Spleen (tissue), 11 donors: ENCODE results near the gene PLA2G4E. TPM values are rescaled to one million over a fixed set of nuclear protein-coding genes. Genes with fewer than 3 reads are reported as not detected.

ENCODE experiments used
- DNase-seq: peaks from one replicate; pipeline ENCODE4 v3.0.0-alpha.2; 2020
- H3K27ac ChIP-seq, 8 donors: fragments of 200-600 bp; sonication (generic) in 7 of 8; 1 replicate in 4 of 8; 2 replicates in 4 of 8; pipeline versions ENCODE4 v1.5.0 to v1.8.0; 2016 to 2021; ENCODE audit warnings: inconsistent platforms in 4 of 8, mild to moderate bottlenecking in 4 of 8, moderate library complexity in 1 of 8
- H3K27me3 ChIP-seq, 7 donors: fragments of 200-600 bp; sonication (generic) in 6 of 7; replicated peaks in 1 of 7; 1 replicate in 4 of 7; 2 replicates in 3 of 7; pipeline versions ENCODE4 v1.5.0 to v1.8.0; 2016 to 2021; ENCODE audit warnings: inconsistent platforms in 3 of 7, mild to moderate bottlenecking in 1 of 7
- H3K36me3 ChIP-seq, 6 donors: fragments of 200-600 bp; sonication (generic) in 5 of 6; 1 replicate in 4 of 6; 2 replicates in 2 of 6; pipeline versions ENCODE4 v1.5.0 to v1.8.0; 2016 to 2021; ENCODE audit warnings: inconsistent platforms in 2 of 6
- H3K4me1 ChIP-seq, 6 donors: fragments of 200-600 bp; sonication (generic) in 5 of 6; 1 replicate in 3 of 6; 2 replicates in 3 of 6; pipeline versions ENCODE4 v1.5.0 to v1.8.0; 2016 to 2021; ENCODE audit warnings: inconsistent platforms in 3 of 6
- H3K4me3 ChIP-seq, 8 donors: fragments of 200-600 bp; sonication (generic) in 7 of 8; 1 replicate in 4 of 8; 2 replicates in 4 of 8; pipeline versions ENCODE4 v1.5.0 to v1.8.0; 2016 to 2021; ENCODE audit warnings: inconsistent platforms in 4 of 8, mild to moderate bottlenecking in 4 of 8, moderate library complexity in 2 of 8
- H3K9me3 ChIP-seq, 8 donors: fragments of 200-600 bp; sonication (generic) in 7 of 8; 1 replicate in 4 of 8; 2 replicates in 4 of 8; pipeline versions ENCODE4 v1.5.0 to v1.8.0; 2016 to 2021; ENCODE audit warnings: inconsistent platforms in 4 of 8
- POLR2A ChIP-seq, 3 donors: fragments of 450-650 bp; IDR thresholded peaks; one replicate each; pipeline ENCODE4 v1.5.1; 2017; ENCODE audit warnings: antibody characterized with exemption in 3 of 3, mild to moderate bottlenecking in 1 of 3
- POLR2AphosphoS5 ChIP-seq, 3 donors: sonication (generic); formaldehyde crosslinking; IDR thresholded peaks; one replicate each; pipeline ENCODE4 v1.5.1; 2017; ENCODE audit warnings: antibody characterized with exemption in 3 of 3
- WGBS, 5 donors: extraction: QIAGEN DNeasy Blood & Tissue Kit in 3 of 5; methylation state at CpG; one replicate each; pipeline versions ENCODE4 v1.1.5 to v1.1.7; 2013 to 2018; 5-methylcytosine and 5-hydroxymethylcytosine counted together
- intact Hi-C: fragments of 100-400 bp; cut with DNase I; formaldehyde crosslinking; loops from one replicate; pipeline ENCODE4 v1.15.0; 2023; ENCODE audit warnings: low total_unique reads
- polyA plus RNA-seq, 3 donors: library from polyadenylated mRNA; stranded (reverse); fragments of 200-250 nt; gene quantifications; one replicate each; pipeline ENCODE4 v1.2.1, GENCODE V29; 2013
- total RNA-seq, 7 donors: library from RNA; depleted of rRNA in 3 of 7; stranded (reverse); fragments of >200 nt in 3 of 7; fragmentation: NEBNext Ultra II Directional in 4 of 7; extraction: Animal tissue kit (Norgen Biotek cat#: 25700) in 4 of 7; gene quantifications; one replicate each; pipeline versions ENCODE4 v1.1.0 to v1.2.1, GENCODE V29; 2016 to 2021
- TF ChIP-seq, protein P1 (sequence below), 11 experiments: fragments of 200-600 bp in 7 of 11; fragments of 450-650 bp in 4 of 11; sonication (generic) in 4 of 11; IDR thresholded peaks in 8 of 11; conservative IDR thresholded peaks in 3 of 11; 1 replicate in 7 of 11; 2 replicates in 4 of 11; pipeline versions ENCODE4 v1.4.0 to v1.8.0; 2016 to 2021; ENCODE audit warnings: antibody characterized with exemption in 11 of 11, inconsistent platforms in 4 of 11, mild to moderate bottlenecking in 1 of 11
- donor health status: healthy with polysubstance abuse.
- donor health status: DM: no; HTN: no; CAD: no; lungs with moderate emphysema.
- donor health status: DM: no; HTN: no; CAD: no.
- donor health status: Bipolar disorder and iron deficiency.
- donor health status: healthy.
- donor health status: DM: no; HTN: no; CAD: no.
- donor health status: DM: yes; HTN: yes; CAD: no.

Gene PLA2G4E
- total and polyA plus RNA-seq, 10 donors: not detected

DNA sequence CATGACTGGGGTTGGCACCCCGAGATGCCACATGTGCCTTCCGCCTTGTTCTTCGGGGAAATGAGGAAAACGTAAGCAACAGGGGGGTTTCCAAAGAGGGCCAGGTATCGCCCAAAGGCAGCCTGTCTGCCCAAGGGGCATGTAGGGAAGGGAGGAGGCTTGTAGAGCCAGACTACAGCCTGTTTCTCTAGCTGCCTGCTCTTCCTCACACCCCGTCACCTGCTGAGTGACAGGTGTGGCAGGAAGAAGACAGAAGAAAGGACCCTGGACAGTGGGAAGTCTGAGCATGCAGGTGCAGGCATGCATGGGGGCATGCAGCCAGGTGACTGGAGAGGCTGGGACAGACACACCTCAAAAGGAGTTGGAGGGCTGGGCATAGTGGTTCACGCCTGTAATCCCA, 9.8 kb downstream of the PLA2G4E start:
- no peaks in the 10 kb centered on the region for H3K27me3 ChIP-seq
- no peak overlapping the region for H3K4me3 ChIP-seq
- H3K36me3 ChIP-seq: no peaks in the 10 kb centered on the region
- WGBS, 5 donors: 75 to 94% (median 90%) methylated on average over 6 to 7 of the region's 7 CpGs
- no peak for DNase-seq
- H3K4me1 ChIP-seq: no peaks in the 10 kb centered on the region
- no peaks in the 10 kb centered on the region for H3K9me3 ChIP-seq
- no peak overlapping the region for H3K27ac ChIP-seq
- intact Hi-C loops: no loop called here
- TF ChIP-seq, protein P1, sequence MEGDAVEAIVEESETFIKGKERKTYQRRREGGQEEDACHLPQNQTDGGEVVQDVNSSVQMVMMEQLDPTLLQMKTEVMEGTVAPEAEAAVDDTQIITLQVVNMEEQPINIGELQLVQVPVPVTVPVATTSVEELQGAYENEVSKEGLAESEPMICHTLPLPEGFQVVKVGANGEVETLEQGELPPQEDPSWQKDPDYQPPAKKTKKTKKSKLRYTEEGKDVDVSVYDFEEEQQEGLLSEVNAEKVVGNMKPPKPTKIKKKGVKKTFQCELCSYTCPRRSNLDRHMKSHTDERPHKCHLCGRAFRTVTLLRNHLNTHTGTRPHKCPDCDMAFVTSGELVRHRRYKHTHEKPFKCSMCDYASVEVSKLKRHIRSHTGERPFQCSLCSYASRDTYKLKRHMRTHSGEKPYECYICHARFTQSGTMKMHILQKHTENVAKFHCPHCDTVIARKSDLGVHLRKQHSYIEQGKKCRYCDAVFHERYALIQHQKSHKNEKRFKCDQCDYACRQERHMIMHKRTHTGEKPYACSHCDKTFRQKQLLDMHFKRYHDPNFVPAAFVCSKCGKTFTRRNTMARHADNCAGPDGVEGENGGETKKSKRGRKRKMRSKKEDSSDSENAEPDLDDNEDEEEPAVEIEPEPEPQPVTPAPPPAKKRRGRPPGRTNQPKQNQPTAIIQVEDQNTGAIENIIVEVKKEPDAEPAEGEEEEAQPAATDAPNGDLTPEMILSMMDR (IDR thresholded peaks at IDR 0.05 in 8 of 11, conservative IDR thresholded peaks at IDR 0.05 in 3 of 11): no peak
- TF ChIP-seq POLR2A (IDR thresholded peaks at IDR 0.05) (no peak), POLR2AphosphoS5 (IDR thresholded peaks at IDR 0.05) (no peak)

DNA sequence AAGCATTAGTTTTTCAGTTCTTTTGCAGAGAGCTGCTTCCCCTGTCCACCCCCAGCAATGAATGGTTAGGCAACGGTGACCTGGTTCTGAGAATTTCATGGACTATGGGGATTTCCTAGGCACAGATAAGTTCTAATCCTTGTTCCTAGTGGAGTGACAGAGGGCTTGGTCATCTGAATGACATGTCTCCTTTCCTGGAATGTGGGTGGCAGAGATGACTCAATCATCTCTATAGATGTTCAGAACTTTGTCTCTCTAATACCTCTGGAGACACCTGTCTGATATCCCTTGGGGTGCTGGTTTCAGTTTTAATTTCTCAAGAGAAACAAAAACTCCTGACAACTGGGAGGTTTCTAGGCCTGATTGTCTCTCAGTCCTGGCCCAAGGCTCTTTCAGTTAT, 10.4 kb downstream of the PLA2G4E start:
- Histone ChIP-seq H3K9me3 (no peaks in the 10 kb centered on the region), H3K36me3 (no peaks in the 10 kb centered on the region), H3K27me3 (no peaks in the 10 kb centered on the region), H3K4me3 (no peak overlapping the region), H3K27ac (no peak overlapping the region), H3K4me1 (no peaks in the 10 kb centered on the region)
- 41 to 85% (median 79%) methylated on average over 1 of the region's 1 CpG for WGBS, 5 donors
- no peak for DNase-seq
- intact Hi-C loops: no loop called here
- no peak for TF ChIP-seq POLR2AphosphoS5 (IDR thresholded peaks at IDR 0.05)
- TF ChIP-seq, protein P1 (IDR thresholded peaks at IDR 0.05 in 8 of 11, conservative IDR thresholded peaks at IDR 0.05 in 3 of 11): no peak
- no peak for TF ChIP-seq POLR2A (IDR thresholded peaks at IDR 0.05)

DNA sequence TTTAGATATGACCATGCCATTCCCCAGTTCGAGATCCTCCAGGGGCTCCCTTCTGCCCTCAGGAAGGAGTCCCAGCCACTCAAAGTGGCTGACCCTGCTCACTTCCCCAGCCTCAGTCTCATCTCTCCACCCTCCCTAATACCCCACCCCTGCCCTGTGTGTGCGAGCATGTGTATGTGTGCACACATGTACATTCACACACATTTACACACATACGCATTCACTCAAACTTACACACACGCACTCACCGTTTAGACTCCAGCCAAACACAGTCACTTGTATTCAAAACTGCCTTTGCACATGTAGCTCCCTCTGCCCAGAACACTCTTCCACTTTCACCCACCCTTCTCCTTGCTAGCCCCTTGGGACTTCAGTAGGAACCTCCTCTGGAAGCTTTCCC, 11.4 kb downstream of the PLA2G4E start:
- H3K27ac ChIP-seq: no peak overlapping the region
- H3K36me3 ChIP-seq: no peaks in the 10 kb centered on the region
- no peaks in the 10 kb centered on the region for H3K4me1 ChIP-seq
- TF ChIP-seq, protein P1 (IDR thresholded peaks at IDR 0.05 in 8 of 11, conservative IDR thresholded peaks at IDR 0.05 in 3 of 11): no peak
- TF ChIP-seq POLR2A (IDR thresholded peaks at IDR 0.05) (no peak), POLR2AphosphoS5 (IDR thresholded peaks at IDR 0.05) (no peak)
- no peak overlapping the region for H3K4me3 ChIP-seq
- no peaks in the 10 kb centered on the region for H3K27me3 ChIP-seq
- no peaks in the 10 kb centered on the region for H3K9me3 ChIP-seq
- intact Hi-C loops: no loop called here
- DNase-seq: no peak
- 87 to 92% (median 90%) methylated on average over 5 of the region's 5 CpGs for WGBS, 5 donors

DNA sequence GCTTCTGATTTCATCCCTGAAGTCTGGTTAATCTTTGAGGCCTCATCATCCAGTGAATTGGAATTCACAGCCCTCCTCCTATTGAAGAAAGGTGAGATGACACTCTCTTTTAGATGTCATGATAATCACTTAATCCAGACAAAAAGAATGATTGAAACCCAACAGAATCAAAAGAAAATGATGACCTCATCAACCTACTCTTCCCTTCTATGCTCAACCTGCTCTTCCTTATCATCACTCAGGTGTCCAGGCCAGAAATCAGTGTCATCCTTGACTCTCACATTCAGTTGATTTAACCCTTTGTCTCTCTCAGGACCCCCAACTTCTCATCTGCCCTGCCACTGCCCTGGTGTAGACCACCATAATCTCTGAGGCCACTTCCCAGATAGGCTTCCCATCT, 11.8 kb downstream of the PLA2G4E start:
- no peak for DNase-seq
- intact Hi-C loops: no loop called here
- Histone ChIP-seq H3K4me1 (no peaks in the 10 kb centered on the region), H3K4me3 (no peak overlapping the region), H3K9me3 (no peaks in the 10 kb centered on the region), H3K27me3 (no peaks in the 10 kb centered on the region), H3K36me3 (no peaks in the 10 kb centered on the region), H3K27ac (no peak overlapping the region)
- TF ChIP-seq, protein P1 (IDR thresholded peaks at IDR 0.05 in 8 of 11, conservative IDR thresholded peaks at IDR 0.05 in 3 of 11): no peak
- TF ChIP-seq POLR2A (IDR thresholded peaks at IDR 0.05): no peak
- no peak for TF ChIP-seq POLR2AphosphoS5 (IDR thresholded peaks at IDR 0.05)
